GM18861 (cell line): ENCODE data around the gene FSD1.
"Not testable (repeated sequence)": the region's sequence is repeated elsewhere in the genome, so short reads cannot be mapped to it uniquely, and the experiment has no call there.

Experiments
- ATAC-seq: cut with Tn5 transposase; IDR thresholded peaks from one replicate; pipeline ENCODE4 v1.9.1; 2021; ENCODE audit not compliant: unreplicated experiment

The FSD1 gene

DNA sequence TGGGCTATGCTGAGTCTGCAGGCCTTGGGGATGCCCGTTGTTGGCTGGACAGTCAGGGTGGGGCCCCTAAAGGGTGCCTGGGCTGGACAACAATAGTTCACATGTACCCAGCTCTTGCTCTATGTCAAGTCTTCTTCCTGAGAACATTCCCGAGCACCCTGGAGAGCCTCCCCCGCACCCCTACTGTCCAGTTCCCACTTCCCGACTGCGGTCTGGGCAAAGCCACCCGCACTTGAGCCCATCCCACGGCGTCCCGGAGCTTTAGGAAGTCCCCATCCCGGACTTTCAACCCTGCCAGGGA, 37.9 kb downstream of the FSD1 start:
- ATAC-seq: no peak

DNA sequence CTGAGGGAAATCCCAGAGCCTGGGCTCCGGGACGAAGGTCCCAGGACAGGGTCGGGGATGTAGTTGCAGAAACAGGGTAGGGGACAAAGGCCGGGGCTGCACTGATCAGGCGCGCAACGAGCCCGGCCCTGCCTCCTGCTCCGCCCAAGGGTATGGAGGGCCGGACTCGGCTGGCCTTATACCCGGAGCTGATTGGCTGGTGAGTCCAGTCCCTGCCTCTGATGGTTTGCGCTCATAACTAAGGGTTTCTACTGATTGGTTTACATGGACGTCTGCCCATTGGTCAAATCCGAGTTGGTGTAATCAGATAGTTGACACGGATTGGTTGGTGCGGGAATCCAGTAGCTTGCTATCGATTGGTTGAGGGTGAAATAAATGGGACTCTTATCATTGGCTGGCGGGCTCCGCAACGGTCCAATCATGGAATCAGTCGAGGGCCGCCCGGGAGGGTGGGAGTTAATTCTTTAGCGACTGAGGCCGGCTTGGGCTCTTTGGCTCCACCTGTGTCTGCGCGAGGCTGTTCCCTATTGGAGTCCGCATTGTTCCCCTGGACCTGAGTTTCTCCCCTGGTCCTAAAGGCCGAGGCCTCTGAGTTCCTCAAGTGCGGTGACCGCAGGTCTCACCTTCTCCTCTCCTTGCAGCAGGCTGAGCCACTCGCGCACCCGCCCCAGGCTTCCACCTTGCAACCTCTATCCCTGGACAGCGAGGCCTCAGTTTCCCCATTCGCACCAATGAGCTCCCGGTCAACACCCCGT, 38.4 kb downstream of the FSD1 start:
- ATAC-seq: peak; percentile 77

DNA sequence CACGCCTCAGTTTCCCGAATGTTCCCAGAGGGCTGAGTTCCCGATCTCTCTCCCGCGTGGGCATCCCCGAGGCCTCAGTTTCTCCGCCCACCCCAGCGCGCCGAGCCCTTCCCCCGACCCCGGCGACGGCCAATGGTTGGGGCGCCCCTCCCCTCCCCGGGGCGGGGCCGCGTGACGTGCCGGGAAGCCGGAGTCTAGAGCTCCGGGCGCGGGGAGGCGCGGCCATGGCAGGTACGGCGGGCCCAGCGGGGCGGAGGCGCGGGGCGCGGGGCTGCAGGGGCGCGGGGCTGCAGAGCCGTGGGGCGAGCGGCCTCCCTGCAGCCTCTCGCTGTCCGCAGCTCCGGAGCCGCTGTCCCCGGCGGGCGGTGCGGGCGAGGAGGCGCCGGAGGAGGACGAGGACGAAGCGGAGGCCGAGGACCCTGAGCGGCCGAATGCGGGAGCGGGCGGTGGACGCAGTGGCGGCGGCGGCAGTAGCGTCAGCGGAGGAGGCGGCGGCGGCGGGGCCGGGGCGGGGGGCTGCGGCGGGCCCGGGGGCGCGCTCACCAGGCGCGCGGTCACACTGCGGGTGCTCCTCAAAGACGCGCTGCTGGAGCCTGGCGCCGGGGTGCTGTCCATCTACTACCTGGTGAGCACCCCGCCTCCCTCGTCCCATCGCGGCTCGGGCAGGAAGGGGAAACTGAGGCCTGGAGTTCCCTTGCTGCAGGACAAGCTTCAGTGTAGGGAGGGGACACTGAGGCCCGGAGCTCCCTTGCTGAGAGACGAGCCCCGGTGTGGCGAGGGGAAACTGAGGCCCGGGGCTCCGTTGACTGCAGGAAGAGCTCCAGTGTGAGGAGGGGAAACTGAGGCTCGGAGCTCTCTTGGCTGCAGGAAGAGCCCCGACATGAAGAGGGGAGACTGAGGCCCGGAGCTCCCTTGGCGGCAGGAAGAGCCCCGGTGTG, 39.2 kb downstream of the FSD1 start, which contains the start of gene MPND:
MPND (plus strand) TSS at position 193 of the 938 bp plus-strand sequence; CDS start at position 225, 32 bp downstream.
- ATAC-seq: peak; percentile 38

DNA sequence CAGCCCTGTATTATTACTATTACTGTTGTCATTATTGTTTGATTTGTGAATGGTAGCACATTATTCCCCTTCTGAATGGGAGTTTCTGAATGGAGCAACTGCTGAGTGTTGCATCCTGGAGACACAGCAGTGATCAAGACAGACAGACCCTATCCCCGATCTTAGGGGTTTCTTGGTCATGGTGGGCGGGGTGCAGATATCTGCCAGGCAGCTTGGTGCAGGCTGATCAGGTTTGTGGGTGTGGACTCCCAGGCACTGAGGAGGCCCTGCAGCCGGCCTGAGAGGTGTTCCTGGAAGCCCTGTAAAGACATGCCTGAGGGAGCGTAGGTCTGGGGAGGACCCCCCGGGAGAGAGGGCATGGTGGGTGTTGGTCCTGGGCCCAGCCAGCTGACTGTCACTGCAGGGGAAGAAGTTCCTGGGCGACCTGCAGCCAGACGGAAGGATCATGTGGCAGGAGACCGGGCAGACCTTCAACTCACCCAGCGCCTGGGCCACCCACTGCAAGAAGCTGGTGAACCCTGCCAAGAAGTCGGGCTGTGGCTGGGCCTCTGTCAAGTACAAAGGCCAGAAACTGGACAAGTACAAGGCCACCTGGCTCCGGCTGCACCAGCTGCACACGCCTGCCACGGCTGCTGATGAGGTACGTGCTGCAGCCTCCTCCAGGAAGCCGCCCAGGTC, 41.1 kb downstream of the FSD1 start:
- ATAC-seq: no peak

DNA sequence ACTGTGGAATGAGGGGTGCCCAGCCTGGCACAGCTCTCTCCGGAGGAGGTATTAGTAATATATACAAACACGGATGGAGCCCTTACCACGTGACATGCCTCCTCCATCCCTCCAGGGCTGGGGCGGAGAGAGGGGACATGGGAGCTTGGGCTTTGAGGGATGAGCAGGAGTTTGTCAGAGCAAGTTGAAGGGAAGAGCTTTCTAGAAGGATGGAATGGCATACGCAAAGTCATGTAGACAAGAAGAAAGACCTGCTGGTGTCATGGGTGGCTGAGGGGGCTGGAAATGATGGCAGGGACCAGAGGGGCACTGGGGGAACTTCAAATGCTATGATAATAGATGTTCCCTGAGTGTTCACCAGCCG, 41.6 kb downstream of the FSD1 start:
- no peak for ATAC-seq

DNA sequence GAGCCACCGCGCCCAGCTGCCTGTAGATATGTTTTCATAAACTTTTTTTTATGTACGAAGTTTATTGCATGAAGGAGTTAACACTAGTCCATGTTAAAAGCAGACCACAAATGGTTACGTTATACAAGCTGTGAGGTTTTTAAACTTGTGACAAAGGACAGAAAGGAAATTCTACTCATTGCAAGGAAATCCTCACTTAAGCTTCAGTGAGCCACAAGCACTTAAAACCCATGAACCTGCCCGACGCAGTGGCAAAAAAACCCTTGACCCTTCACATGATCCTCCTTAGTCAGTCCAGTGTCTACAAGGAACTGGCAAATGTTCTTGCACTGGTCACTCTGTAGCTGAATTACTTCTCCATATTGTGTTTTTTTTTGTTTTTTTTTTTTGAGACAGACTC, 43.1 kb downstream of the FSD1 start:
- no peak for ATAC-seq

DNA sequence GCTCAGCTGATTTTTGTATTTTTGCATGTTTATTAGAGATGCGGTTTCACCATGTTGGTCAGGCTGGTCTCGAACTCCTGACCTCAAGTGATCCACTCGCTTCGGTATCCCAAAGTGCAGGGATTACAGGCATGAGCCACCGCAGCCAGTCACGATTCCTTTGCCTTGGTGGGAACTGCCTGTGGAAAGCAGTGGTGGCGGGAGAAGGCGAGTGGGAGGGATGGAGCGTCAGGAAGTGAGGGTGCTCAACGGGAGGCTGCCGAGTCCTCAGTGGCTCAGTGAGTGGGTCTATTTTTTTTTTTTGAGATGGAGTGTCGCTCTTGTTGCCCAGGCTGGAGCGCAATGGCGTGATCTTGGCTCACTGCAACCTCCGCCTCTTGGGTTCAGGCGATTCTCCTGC, 44.8 kb downstream of the FSD1 start:
- not testable (repeated sequence) for ATAC-seq

DNA sequence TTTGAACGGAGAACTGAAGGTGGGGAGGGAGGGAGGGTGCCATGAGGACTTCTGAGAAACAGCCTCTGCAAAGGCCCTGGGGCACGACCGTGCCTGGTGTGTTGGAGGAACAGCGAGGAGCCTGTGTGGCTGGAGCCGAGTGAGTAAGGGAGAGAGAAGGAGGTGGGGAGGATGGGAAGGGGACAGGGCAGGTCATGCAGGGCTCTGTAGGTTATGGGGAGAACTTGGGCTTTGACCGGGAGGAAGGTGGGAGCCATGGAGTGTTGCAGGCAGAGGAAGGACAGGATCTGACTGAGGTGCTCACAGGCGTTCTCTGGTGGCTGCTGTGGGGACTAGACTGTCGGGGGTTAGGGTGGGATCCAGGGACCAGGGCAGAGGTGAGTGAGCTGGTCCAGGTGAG, 45.7 kb downstream of the FSD1 start:
- no peak for ATAC-seq

DNA sequence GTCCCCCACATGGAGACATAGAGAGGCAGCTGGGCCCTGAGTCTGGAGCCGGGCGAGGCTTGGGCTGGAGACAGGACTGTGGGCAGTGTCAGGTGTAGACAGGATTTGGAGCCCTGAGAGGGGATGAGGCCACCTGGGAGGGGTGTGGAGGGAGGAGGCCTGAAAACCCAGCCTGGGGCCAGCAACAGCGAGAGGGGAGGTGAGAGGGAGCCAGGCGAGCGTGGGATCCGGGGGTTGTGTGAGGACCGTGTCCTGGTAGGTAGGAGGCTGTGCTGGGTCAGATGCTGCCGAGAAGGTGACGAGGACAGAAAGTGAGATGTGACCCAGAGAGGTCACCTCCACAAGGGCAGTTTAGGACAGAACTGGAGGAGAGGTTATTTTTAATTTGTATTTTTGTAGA, 46.3 kb downstream of the FSD1 start:
- no peak for ATAC-seq

DNA sequence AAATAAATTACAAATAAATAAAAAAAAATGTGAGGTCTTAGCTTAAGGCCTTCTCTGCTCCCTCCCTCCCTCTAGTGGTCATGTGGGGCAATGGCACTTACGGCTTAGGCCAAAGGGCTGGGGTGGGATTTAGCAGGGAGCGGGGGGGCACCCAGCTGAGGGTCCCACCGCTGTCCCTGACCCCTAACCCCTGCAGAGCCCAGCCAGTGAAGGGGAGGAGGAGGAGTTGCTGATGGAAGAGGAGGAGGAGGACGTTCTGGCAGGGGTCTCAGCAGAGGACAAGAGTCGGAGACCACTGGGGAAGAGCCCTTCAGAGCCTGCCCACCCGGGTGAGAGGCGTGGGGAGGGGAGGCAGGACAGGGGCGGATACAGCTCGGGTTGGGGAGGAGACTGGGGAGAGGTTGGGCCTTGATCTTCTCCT, 48.3 kb downstream of the FSD1 start:
- no peak for ATAC-seq

DNA sequence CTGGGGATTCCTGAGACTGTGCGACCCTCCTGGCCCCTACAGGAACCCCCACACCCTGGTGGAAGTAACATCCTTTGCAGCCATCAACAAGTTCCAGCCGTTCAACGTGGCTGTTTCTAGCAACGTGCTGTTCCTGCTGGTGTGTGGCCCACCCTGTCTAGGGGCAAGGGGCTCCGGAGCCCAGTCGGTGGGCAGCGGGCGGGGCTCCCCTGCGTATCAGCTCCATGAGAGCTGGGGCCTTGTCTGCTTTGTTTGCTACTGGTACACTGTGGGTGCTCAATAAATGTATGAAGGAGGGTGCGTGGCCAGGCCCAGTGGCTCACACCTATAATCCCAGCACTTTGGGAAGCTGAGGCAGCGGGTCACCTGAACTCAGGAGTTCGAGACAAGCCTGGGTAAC, 49.9 kb downstream of the FSD1 start:
- no peak for ATAC-seq

DNA sequence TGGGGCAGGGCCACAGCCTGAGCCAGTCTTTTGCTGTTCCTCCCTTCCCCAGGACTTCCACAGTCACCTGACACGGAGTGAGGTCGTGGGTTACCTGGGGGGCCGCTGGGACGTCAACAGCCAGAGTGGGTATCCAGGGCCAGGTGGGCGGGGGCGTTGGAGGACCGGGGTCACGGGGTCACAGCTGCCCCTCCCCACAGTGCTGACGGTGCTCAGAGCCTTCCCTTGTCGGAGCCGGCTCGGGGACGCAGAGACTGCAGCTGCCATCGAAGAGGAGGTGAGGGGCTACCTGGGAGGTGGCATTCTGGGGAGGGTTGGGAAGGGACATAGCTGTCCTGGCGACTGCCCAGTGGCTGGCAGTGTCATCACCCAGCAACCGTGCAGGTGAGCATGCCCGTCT, 50.5 kb downstream of the FSD1 start:
- no peak for ATAC-seq

DNA sequence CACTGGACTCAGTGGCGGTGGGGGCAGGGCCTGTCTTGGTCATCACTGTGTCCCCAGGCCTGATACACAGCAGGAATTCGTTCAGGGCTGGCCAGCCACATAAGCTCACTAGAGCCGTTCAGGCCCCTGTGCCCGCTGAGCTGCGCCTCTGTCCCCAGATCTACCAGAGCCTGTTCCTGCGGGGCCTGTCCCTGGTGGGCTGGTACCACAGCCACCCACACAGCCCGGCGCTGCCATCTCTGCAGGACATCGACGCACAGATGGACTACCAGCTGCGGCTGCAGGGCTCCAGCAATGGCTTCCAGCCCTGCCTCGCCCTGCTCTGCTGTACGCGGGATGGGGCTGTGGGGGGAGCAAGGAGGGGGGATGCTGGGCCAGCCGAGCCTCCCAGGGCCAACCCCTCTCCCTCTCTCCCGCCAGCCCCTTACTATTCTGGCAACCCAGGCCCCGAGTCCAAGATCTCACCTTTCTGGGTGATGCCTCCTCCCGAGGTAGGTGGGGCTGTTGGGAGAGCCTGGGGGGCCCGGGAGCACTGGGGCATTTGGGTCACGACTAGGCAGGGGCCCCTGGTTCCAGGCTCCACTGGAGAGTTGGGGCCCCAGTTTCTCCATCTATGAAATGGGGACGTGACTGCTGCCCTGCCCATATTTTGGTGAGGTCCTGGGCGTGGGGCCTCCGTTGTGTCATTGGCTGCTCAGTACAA, 52.8 kb downstream of the FSD1 start:
- no peak for ATAC-seq

DNA sequence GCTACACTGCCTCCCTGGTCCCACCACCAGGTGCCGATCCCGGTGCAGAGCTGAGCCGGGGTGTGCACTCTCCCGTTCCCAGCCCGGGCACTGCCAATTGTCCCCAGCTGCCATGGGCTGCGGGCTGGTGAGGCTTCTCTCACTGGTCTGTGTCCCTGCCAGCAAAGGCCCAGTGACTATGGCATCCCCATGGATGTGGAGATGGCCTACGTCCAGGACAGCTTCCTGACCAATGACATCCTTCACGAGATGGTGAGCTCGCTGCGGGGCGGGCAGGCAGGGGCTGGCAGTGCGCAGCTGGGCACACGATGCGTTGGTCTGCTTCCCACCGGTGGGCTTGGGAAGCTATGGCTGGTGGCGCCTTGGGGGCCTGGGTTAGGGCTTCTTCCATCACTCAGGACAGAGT, 53.5 kb downstream of the FSD1 start:
- ATAC-seq: no peak

DNA sequence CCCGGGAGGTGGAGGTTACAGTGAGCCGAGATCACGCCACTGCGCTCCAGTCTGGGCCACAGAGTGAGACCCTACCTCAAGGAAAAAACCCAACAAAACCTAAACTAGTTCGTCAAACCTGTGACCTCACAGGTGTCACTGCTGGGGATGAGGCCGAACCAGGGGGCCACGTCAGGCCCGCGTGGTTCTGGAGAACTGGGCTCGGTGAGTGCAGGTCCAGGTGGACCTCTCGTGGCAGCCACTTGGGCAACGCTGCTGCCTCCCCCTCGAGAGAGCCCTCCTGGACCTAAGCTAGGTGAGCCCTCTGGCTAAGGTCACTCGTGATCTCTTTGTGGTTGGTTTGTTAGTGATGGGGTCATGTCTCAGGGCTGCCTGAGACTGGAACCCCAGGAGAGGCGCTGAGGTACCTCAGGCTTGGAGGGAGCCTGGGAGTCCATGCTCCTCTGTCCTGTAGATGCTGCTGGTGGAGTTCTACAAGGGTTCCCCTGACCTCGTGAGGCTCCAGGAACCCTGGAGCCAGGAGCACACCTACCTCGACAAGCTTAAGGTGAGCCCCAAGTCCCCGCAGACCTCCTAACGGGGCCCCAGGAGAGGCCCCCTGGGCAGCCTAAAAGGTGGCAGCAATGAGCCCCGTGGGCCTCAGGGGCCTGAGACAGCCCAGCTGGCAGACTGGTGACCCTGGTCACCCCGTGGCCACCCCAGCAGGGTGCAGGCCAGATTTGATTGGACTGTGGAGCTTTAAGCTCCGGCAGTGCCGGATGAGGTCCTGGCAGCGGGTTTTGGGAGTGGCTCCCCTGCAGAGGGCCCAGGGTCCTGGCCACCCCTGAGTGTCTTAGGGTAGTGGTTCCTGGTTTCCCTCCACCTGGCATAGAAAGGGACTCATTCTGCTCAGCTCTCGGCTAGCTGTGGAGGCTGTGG, 54.6 kb downstream of the FSD1 start:
- ATAC-seq: no peak

DNA sequence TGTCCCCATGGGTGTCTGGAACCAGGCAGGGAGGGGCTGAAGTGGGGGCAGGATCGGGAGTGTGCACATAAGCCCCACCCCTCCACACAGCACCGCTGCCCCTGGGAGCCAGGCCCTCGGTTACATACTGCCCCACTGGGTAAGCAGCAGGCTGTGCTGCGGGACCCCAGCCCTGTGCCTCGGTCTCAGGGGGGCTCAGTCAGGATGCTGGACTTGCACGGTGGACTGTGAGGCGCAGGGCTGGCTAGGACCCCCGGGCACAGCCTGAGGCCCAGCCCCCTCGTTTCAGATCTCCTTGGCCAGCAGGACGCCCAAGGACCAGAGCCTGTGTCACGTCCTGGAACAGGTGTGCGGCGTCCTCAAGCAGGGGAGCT, 55.2 kb downstream of the FSD1 start:
- no peak for ATAC-seq

DNA sequence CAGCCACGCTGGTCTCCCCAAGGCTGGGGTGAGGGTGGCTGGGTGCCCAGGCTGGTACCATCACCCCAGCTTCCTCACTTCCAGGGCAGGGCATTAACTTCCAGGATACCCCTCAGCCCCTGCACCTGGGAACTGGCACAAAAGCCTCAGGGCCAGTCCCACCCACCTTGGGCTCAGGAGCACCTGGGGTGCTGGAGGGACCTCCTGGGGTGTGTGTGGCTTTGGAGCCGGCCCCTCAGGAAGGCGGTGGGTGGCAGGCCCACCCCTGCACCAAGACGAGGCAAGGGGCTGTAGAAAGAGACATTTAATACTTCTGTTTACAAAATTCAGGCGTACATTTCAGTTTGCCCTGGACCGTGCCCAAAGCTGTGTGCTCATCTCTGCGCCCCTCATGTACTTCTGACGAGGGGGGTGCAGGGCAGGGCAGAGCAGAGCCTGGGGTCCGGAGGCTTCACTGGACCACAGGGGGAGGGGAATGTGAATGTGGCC, 55.7 kb downstream of the FSD1 start:
- no peak for ATAC-seq

DNA sequence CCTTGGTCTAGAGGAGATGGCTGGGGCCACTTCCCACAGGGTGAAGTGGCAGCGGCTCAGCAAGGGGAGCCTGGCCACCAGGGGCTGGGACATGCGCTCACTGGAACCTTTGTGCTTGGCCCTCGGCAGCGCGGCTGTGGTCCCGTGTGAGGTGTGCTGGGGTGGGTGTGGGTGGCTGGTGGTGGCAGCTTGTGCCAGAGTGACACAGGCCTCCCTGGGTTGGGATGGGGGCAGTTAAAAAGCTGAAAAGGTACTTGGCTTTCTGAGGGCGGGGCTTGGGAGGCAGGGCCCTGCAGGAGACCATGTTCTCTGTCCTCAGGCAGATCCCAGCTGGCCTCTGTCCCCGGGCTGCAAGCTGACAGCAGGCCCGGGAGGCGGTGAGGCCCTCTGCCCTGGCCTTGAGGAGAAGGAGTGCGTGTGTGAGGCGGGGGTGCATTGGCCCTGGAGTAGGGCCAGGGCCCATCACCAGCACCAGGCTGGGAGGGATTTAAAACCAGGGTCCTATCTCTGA, 56.3 kb downstream of the FSD1 start:
- ATAC-seq: no peak

DNA sequence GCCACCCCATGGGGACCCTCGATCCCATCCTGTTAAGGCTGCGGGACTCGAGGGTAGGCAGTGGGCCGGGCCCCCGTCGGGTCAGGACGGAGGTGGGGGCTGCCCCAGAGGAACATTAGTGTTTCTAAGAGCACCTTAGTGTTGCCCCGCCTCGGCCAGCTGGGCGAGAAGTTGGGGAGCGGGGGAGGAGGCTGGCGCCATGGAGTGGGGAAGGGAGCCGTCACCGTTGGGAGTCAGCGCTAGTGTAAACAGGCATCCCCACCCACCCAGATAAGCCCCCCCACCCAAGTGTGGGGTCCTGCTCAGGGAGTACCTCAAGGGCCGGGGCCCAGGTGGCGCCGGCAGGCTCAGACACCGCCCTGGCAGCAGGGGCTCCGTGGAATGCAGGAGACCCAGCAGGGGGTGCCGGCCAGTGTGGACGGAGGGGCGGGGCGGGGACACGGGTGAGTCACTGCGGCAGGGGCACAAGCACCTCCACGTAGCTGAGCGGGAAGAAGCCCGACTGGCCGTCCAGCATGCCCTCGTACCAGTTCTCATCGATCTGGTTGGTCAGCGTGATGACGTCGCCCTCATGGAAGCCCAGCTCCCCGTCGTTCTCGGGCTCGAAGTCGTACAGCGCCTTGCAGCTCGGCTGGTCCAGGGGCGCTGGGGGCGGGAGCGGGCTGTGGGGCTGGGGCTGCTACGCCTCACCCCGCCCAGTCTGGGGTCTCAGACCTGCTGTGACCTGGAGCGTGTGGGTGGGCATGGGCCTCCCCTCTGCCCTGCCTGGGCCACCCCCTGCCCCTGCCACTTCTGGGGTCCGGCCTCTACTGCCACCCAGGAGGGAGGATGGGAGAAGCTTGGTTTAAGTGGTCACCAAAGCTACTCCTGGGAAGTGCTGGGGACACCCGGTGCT, 57.0 kb downstream of the FSD1 start:
- no peak for ATAC-seq
